Esophagus muscularis mucosa (tissue), 4 donors: ENCODE data around the gene SEC61B.

Experiments
- CTCF ChIP-seq, 3 experiments: fragments of 200-600 bp in 2 of 3; fragments of 450-650 bp in 1 of 3; sonication (generic) in 2 of 3; IDR thresholded peaks; one replicate each; pipeline ENCODE4 v1.5.1; 2017 to 2019; ENCODE audit warnings: antibody characterized with exemption in 3 of 3, mild to moderate bottlenecking in 2 of 3, moderate library complexity in 1 of 3
- EP300 ChIP-seq: sonication (generic); formaldehyde crosslinking; IDR thresholded peaks from one replicate; pipeline ENCODE4 v1.6.1; 2017; ENCODE audit warnings: antibody characterized with exemption
- POLR2A ChIP-seq: fragments of 450-650 bp; IDR thresholded peaks from one replicate; pipeline ENCODE4 v1.6.1; 2017; ENCODE audit warnings: antibody characterized with exemption, moderate library complexity, mild to moderate bottlenecking, low read depth
- POLR2AphosphoS5 ChIP-seq, 2 donors: sonication (generic); formaldehyde crosslinking; IDR thresholded peaks; one replicate each; pipeline ENCODE4 v1.6.1; 2017; ENCODE audit warnings: antibody characterized with exemption in 2 of 2

GRCh38 chr9:99173570-99174504 is 48.2 kb upstream of the SEC61B start:
- TF ChIP-seq EP300 = no peak
- no peak for TF ChIP-seq POLR2AphosphoS5 (IDR thresholded peaks at IDR 0.05)
- no peak for TF ChIP-seq CTCF (IDR thresholded peaks at IDR 0.05)
- TF ChIP-seq POLR2A = no peak
